Activated CD8-positive, alpha-beta T cell treated with anti-CD3 and anti-CD28 coated beads, Interleukin-2, amount 10 ng/mL, durations not matched to agents 7 days and 5 days (primary cell): ENCODE measurements around the gene ADAMTSL3. TPM values are rescaled to one million over a fixed set of nuclear protein-coding genes. Genes with fewer than 3 reads are reported as not detected.

Experiments
- ATAC-seq: fragments of 150-1000 bp; cut with Tn5 transposase; one replicate; pipeline ENCODE4 v1.10.0; 2021; ENCODE audit warnings: moderate library complexity
- CTCF ChIA-PET: fragments of 350-600 bp; sonication (Branson Sonifier 250); formaldehyde crosslinking; loops from one replicate; lab custom pipeline; 2021; ENCODE audit warnings: antibody characterized with exemption; lab: Charles Lee
- POLR2A ChIA-PET: fragments of 350-600 bp; sonication (Branson Sonifier 250); formaldehyde crosslinking; loops from one replicate; lab custom pipeline; 2021; ENCODE audit warnings: antibody characterized with exemption; lab: Charles Lee
- DNase-seq: peaks from one replicate; pipeline ENCODE4 v3.0.0-alpha.2; 2020
- H3K27ac Mint-ChIP-seq: one replicate; pipeline ENCODE4 v1.8.0; 2021; ENCODE audit warnings: mild to moderate bottlenecking, mixed read lengths
- H3K27me3 Mint-ChIP-seq: one replicate; pipeline ENCODE4 v1.8.0; 2021; ENCODE audit warnings: low read depth, mixed read lengths
- H3K36me3 Mint-ChIP-seq: one replicate; pipeline ENCODE4 v1.8.0; 2021; ENCODE audit warnings: low read depth, mixed read lengths
- H3K4me1 Mint-ChIP-seq: one replicate; pipeline ENCODE4 v1.8.0; 2021; ENCODE audit warnings: low read depth, mixed read lengths
- H3K4me3 Mint-ChIP-seq: one replicate; pipeline ENCODE4 v1.8.0; 2021; ENCODE audit warnings: mild to moderate bottlenecking, mixed read lengths
- H3K9me3 Mint-ChIP-seq: one replicate; pipeline ENCODE4 v1.8.0; 2022; ENCODE audit warnings: mixed read lengths; ENCODE audit not compliant: insufficient read depth
- total RNA-seq, 2 experiments: library from RNA; stranded (reverse); gene quantifications; one replicate each; pipeline ENCODE4 v1.2.3, GENCODE V29; 2021

Gene ADAMTSL3
- total RNA-seq, 2 experiments from 2014 or later, result not detected

DNA sequence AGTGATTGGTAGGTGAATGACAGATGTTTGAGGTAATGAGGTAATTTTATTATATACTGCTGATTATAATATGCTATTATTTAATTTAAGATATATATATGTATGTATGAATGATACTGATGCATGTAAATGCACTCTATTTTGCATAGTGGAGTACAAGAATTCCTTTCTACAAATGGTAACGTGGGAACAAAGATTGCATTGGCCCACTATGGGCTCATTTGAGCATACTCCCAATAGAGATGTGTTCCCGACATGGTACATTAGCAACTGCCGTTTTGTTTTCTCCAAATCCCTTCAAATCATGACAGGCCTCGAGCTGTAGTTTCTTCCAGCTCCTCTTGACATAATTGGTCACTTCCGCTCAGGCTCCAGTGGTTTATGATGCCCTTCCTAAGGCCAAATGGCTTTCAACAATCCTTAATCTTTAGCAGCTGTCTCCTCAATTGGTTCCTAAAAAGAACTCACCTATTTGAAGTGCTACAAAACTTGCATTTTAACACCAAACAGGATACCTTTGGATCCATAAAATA lies 266.1 kb downstream of the ADAMTSL3 start:
- CTCF ChIA-PET, result interaction anchor here (1.3 kb wide), 1 partner anchor 12 kb away, joined by 3 read pairs; no protein-coding TSS in a partner anchor
- POLR2A ChIA-PET, result no interaction called here
- ATAC-seq (no peak), DNase-seq (no peak)
- Mint-ChIP-seq H3K27me3 (no peaks in the 10 kb centered on the region), H3K9me3 (no peaks in the 10 kb centered on the region), H3K4me1 (peaks cover 14% of the 10 kb centered on the region), H3K36me3 (no peaks in the 10 kb centered on the region), H3K27ac (no peak overlapping the region), H3K4me3 (no peak overlapping the region)

DNA sequence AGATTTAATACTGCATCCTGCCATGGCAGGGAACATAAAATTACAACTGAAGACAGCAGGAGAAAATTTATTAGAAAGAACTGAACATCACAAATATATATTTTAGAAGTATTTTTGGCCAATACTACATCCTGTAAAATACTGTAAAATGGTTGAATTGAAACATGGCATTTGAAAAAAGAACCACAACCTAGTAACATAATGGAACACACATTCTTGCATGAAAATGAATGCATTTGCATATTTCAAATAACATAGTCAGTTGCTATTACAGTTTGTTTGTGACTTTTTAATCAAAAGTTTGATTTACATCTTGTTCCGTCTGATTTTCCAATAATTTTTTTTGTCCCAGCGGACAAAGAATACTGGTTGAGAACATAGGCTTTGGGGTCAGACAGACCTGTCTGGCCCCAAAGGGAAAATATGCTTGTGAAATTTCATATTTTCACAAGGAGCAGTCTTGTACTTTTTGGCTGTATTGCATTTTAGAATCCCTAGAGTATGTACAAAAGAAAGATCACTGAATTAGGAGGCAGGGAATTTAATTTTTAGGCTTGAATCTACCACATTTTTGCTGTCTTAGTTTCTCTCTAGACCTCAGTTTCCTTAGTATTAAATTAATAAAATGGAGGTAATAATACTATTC lies 268.8 kb downstream of the ADAMTSL3 start:
- Mint-ChIP-seq H3K4me3 (no peak overlapping the region), H3K27me3 (no peaks in the 10 kb centered on the region), H3K9me3 (no peaks in the 10 kb centered on the region), H3K36me3 (no peaks in the 10 kb centered on the region), H3K27ac (no peak overlapping the region), H3K4me1 (peaks cover 14% of the 10 kb centered on the region)
- DNase-seq (no peak), ATAC-seq (no peak)
- ChIA-PET CTCF (no interaction called here), POLR2A (no interaction called here)

DNA sequence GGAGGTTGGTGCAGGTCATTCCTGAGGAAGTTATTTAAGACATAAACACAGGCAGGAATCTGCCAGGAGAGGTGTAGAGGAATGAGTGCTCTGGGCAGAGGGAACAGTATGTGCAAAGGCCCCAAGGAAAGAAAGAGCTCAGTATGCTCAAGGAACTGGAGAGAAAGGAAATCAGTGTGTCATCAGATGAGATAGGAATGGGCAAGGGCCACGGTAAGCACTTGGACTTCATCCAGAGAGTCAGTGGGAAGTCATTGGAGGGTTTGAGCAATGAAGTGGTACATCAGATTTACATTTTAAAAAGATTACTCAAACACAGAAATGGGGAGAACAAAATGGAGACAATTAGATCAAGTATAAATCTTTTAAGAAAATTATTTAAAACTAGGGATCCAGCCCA lies 272.2 kb downstream of the ADAMTSL3 start:
- Mint-ChIP-seq H3K4me1 (peaks cover 15% of the 10 kb centered on the region), H3K27ac (no peak overlapping the region), H3K27me3 (no peaks in the 10 kb centered on the region), H3K4me3 (no peak overlapping the region), H3K36me3 (no peaks in the 10 kb centered on the region), H3K9me3 (no peaks in the 10 kb centered on the region)
- CTCF ChIA-PET, result no interaction called here
- DNase-seq (no peak), ATAC-seq (no peak)
- POLR2A ChIA-PET, result no interaction called here

DNA sequence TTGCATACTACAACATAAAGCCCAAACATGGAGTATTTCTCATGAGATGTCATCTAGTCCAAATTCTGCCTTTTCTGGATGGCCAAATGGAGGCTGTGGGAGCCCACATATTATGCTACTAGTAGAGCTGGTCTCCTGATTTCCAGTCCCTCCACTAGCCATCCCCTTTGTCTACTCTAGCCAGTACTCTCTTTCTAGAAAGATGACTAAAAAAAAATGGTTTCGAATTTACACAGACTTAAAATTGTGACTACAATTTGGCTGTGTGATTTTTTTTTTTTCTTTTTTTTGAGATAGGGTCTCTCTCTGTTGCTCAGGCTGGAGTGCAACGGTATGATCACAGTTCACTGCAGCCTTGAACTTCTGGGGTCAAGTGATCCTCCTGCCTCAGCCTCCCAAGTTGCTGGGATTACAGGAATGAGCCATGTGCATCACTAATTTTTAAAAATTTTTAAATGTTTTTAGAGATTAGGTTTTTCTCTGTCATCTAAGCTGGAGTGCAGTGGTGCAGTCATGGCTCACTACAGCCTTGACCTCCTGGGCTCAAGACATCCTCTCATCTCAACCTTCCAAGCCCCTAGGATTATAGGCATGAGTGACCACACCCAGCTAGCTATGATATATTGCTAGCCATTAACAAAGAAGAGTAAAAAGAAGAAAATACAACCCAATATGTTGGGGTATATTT lies 273.9 kb downstream of the ADAMTSL3 start:
- Mint-ChIP-seq H3K4me1 (peaks cover 15% of the 10 kb centered on the region), H3K27ac (peak overlapping the region; percentile 33), H3K27me3 (no peaks in the 10 kb centered on the region), H3K36me3 (no peaks in the 10 kb centered on the region), H3K4me3 (no peak overlapping the region), H3K9me3 (no peaks in the 10 kb centered on the region)
- DNase-seq (no peak), ATAC-seq (no peak)
- ChIA-PET POLR2A (no interaction called here), CTCF (no interaction called here)

DNA sequence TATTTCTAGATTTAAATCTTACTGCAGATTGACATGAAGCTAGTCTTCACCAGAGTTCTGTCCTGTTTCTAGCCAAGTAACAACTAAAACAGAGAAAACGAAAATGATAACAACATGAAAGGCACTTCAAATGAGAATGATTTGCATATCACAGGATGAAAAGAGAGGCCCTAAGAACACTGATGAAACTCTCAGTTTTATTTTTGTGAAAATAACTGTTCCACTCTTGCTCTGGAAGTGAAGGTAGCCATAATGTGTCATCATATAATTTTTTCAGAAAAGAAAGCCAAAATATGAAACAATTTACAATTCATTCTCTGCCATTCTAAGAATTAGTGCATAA lies 274.4 kb downstream of the ADAMTSL3 start:
- H3K27ac Mint-ChIP-seq, result peak overlapping the region; percentile 33

DNA sequence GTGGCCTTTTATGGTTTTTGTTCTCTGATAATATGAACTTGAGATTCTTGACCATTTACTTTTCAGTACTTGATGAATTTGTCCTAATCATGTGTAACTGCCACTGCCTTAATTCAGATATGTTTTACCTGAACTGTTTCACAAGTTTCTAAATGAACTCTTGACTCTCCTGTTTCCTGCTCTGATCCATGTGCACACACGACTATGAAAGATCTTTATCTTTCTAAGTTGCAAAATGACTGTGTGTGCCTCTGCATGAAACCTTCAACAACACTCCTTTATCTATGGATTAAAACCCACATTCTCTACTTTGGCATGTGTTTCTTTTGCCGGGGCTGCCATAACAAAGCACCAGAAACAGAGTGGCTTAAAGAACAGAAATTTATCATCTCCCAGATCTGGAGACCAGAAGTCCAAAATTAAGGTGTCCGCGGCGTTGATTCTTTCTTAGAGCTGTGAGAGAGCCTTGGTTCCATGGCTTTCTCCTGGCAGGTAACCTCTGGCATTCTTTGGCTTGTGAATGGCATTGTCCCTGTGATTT lies 275.0 kb downstream of the ADAMTSL3 start:
- Mint-ChIP-seq H3K36me3 (no peaks in the 10 kb centered on the region), H3K27me3 (no peaks in the 10 kb centered on the region), H3K27ac (no peak overlapping the region), H3K9me3 (no peaks in the 10 kb centered on the region), H3K4me1 (peaks cover 15% of the 10 kb centered on the region), H3K4me3 (no peak overlapping the region)
- CTCF ChIA-PET, result no interaction called here
- ATAC-seq (peak; percentile 27), DNase-seq (no peak)
- POLR2A ChIA-PET, result no interaction called here

More for the DNA sequence above, 274.4 kb downstream of the ADAMTSL3 start:
- H3K27me3 Mint-ChIP-seq, result no peaks in the 10 kb centered on the region
- ATAC-seq, result peak; percentile 23
- no peak overlapping the region for H3K4me3 Mint-ChIP-seq
- H3K4me1 Mint-ChIP-seq, result peaks cover 15% of the 10 kb centered on the region
- no peaks in the 10 kb centered on the region for H3K9me3 Mint-ChIP-seq
- DNase-seq, result no peak
- H3K36me3 Mint-ChIP-seq, result no peaks in the 10 kb centered on the region
- ChIA-PET CTCF (no interaction called here), POLR2A (no interaction called here)

DNA sequence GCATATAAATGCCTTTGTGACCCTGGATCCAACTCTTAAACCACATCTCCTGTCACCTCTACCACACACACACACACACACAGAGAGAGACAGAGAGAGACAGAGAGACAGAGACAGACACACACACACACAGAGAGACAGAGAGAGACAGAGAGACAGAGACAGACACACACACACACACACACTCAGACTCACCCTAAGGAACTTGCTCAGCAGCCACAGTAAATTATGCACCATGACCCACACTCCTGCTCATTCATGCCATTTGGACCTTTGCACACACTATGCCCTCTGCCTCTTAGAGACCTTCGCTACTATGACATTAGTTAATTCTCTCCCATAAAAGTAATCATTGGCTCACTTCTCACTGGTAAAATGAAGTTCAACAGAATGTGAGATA lies 275.7 kb downstream of the ADAMTSL3 start:
- Mint-ChIP-seq H3K4me1 (peaks cover 15% of the 10 kb centered on the region), H3K27me3 (no peaks in the 10 kb centered on the region), H3K9me3 (no peaks in the 10 kb centered on the region), H3K36me3 (no peaks in the 10 kb centered on the region), H3K27ac (no peak overlapping the region), H3K4me3 (no peak overlapping the region)
- ATAC-seq (no peak), DNase-seq (no peak)
- CTCF ChIA-PET, result no interaction called here
- POLR2A ChIA-PET, result no interaction called here

DNA sequence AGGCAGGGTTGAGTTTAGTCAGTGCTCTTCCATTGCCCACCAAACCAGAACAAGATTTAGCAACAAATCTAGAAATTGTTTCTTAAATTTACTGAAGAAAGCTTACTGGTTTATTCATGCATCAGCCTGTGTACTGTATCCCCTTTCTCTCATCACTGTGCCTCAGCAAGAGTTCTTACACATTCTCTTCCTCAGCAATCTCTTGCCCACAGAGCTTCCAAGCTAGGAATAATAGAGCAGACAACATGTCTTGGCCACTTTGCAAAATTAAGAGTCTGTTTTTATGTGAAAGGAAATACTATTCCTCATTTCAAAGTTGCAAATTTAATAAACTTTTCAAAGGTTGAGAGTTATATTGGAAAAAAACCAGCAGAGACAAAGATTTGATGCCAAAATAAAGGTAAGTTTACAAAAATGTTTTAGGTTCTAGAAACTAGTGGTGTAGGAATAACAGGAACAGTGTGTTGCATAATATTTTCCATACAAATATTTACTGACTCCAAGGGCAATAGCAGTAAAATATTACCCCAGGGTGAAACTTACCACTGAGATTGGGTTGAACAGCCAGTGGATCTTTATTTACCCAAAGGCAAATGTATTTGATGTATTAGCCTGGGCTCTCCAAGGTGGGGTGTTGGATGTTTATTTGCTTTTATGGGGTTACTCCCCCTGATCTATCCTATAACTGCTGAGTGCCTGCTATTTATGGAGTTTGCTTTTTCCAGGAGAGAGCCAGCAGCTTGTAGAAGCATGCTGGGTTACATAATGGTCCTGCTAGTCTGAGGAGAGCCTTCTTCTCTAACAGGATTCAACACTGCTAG lies 276.7 kb downstream of the ADAMTSL3 start:
- DNase-seq (no peak), ATAC-seq (no peak)
- Mint-ChIP-seq H3K9me3 (no peaks in the 10 kb centered on the region), H3K27me3 (no peaks in the 10 kb centered on the region), H3K4me3 (no peak overlapping the region), H3K4me1 (peaks cover 15% of the 10 kb centered on the region), H3K36me3 (no peaks in the 10 kb centered on the region), H3K27ac (no peak overlapping the region)
- POLR2A ChIA-PET, result interaction anchor here (0.7 kb wide), 1 partner anchor 574 kb away, joined by 3 read pairs; no protein-coding TSS in a partner anchor
- CTCF ChIA-PET, result no interaction called here

DNA sequence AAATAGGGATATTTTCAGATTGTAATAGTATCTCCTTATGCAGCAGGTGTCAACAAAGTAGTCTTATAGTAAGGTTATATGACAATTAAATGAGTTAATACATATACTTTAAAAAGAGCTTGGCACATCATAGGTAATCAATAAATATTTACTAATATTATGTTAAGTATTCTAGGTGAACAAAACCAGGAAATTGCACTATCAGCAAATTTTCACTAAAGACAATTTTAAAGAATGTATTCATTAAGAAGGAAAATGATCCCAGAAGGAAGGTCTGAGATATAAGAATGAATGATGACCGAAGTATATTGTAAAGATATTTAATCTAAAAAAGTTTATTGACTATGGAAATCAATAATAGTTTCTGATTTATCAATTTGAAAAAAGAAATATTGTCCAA lies 281.9 kb downstream of the ADAMTSL3 start:
- ChIA-PET CTCF (no interaction called here), POLR2A (no interaction called here)
- no peaks in the 10 kb centered on the region for H3K36me3 Mint-ChIP-seq
- no peak for DNase-seq
- no peak for ATAC-seq
- H3K4me1 Mint-ChIP-seq, result no peaks in the 10 kb centered on the region
- no peak overlapping the region for H3K27ac Mint-ChIP-seq
- H3K9me3 Mint-ChIP-seq, result no peaks in the 10 kb centered on the region
- peaks cover 3% of the 10 kb centered on the region for H3K27me3 Mint-ChIP-seq
- no peak overlapping the region for H3K4me3 Mint-ChIP-seq

DNA sequence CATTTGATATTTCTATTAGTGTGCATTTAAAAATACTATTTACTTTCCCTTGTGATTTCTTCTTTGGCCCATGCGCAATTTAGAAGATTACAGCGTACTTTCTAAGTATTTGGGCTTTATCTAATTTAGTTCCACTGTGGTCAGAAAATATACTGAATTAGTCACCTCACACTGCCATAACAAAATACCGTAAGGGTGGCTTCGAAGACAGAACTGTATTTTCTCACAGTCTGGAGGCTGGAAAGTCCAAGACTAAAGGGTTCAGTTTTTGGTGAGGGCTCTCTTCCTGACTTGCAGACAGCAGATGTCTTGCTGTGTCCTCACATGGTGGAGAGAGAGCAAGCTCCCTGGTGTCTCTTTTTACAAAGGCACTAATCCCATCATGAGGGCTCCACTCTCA lies 286.2 kb downstream of the ADAMTSL3 start:
- Mint-ChIP-seq H3K27me3 (peaks cover 3% of the 10 kb centered on the region), H3K9me3 (no peaks in the 10 kb centered on the region), H3K4me1 (no peaks in the 10 kb centered on the region), H3K27ac (no peak overlapping the region), H3K4me3 (no peak overlapping the region), H3K36me3 (no peaks in the 10 kb centered on the region)
- ATAC-seq (no peak), DNase-seq (no peak)
- CTCF ChIA-PET, result no interaction called here
- POLR2A ChIA-PET, result no interaction called here

DNA sequence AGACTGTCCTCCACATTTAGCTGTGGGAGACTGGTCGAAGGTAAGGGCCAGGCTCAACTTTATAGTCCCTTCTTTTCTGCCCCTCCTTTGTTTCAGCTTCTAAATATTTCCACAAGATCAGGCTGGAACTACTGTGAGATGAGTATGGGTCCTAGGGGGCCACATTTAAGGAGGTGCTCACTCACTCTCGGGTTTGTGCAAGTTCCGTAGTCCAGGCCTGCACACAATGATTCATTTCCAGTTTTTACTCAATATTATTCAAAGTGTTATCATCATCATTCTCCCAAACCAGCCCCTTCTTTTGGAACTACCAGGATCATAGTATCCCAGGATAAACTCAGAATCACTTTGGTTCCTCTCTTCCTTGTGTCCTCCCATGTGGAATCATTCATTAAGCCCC lies 289.1 kb downstream of the ADAMTSL3 start:
- H3K9me3 Mint-ChIP-seq, result no peaks in the 10 kb centered on the region
- no peaks in the 10 kb centered on the region for H3K4me1 Mint-ChIP-seq
- no peak for DNase-seq
- ATAC-seq, result no peak
- CTCF ChIA-PET, result no interaction called here
- POLR2A ChIA-PET, result no interaction called here
- no peaks in the 10 kb centered on the region for H3K27me3 Mint-ChIP-seq
- no peak overlapping the region for H3K4me3 Mint-ChIP-seq
- H3K36me3 Mint-ChIP-seq, result no peaks in the 10 kb centered on the region
- no peak overlapping the region for H3K27ac Mint-ChIP-seq
